Thymus (tissue), 11 donors: ENCODE results near the gene B4GALNT4. TPM values are rescaled to one million over a fixed set of nuclear protein-coding genes. Genes with fewer than 3 reads are reported as not detected.
"Not testable (repeated sequence)": the region's sequence is repeated elsewhere in the genome, so short reads cannot be mapped to it uniquely, and the experiment has no call there.

Experiments used
- DNase-seq, 9 donors: peaks; one replicate each; pipeline ENCODE4 v3.0.0-alpha.2; 2013; ENCODE audit warnings: low spot score in 9 of 9, low read depth in 6 of 9, missing footprints in 1 of 9
- H3K27ac ChIP-seq, 2 donors: one replicate each; pipeline ENCODE4 v1.5.1; 2013; ENCODE audit warnings: control low read depth in 1 of 2, low read depth in 1 of 2, low read length in 1 of 2, mild to moderate bottlenecking in 1 of 2, moderate library complexity in 1 of 2
- H3K27me3 ChIP-seq, 2 donors: one replicate each; pipeline ENCODE4 v1.5.1; 2013; ENCODE audit warnings: low read length in 1 of 2; ENCODE audit not compliant: control insufficient read depth in 2 of 2, insufficient read depth in 1 of 2
- H3K36me3 ChIP-seq, 2 donors: one replicate each; pipeline ENCODE4 v1.5.1; 2013; ENCODE audit warnings: low read length in 1 of 2, mild to moderate bottlenecking in 1 of 2, moderate library complexity in 1 of 2; ENCODE audit not compliant: control insufficient read depth in 2 of 2, insufficient read depth in 2 of 2
- H3K4me1 ChIP-seq, 2 donors: one replicate each; pipeline ENCODE4 v1.5.1; 2013; ENCODE audit warnings: low read length in 2 of 2; ENCODE audit not compliant: control insufficient read depth in 2 of 2, insufficient read depth in 2 of 2
- H3K4me3 ChIP-seq, 2 donors: one replicate each; pipeline ENCODE4 v1.5.1; 2013; ENCODE audit warnings: low read length in 2 of 2, control low read depth in 1 of 2, mild to moderate bottlenecking in 1 of 2
- H3K9me3 ChIP-seq, 2 donors: one replicate each; pipeline ENCODE4 v1.5.1; 2013; ENCODE audit warnings: low read length in 1 of 2, mild to moderate bottlenecking in 1 of 2; ENCODE audit not compliant: control insufficient read depth in 2 of 2, insufficient read depth in 1 of 2
- WGBS: extraction: QIAGEN DNeasy Blood & Tissue Kit; methylation state at CpG from one replicate; pipeline ENCODE4 v1.1.7; 2013; 5-methylcytosine and 5-hydroxymethylcytosine counted together
- polyA plus RNA-seq: library from polyadenylated mRNA; stranded (reverse); fragments of 200-250 nt; gene quantifications from one replicate; pipeline ENCODE4 v1.2.3, GENCODE V29; 2013
- total RNA-seq: library from RNA; stranded (reverse); fragments of 120-200 nt; gene quantifications from one replicate; pipeline ENCODE4 v1.2.4, GENCODE V29; 2013
- donor health status: healthy.

B4GALNT4 gene
- total and polyA plus RNA-seq, 2 donors = 3.5 to 6.1 TPM

DNA sequence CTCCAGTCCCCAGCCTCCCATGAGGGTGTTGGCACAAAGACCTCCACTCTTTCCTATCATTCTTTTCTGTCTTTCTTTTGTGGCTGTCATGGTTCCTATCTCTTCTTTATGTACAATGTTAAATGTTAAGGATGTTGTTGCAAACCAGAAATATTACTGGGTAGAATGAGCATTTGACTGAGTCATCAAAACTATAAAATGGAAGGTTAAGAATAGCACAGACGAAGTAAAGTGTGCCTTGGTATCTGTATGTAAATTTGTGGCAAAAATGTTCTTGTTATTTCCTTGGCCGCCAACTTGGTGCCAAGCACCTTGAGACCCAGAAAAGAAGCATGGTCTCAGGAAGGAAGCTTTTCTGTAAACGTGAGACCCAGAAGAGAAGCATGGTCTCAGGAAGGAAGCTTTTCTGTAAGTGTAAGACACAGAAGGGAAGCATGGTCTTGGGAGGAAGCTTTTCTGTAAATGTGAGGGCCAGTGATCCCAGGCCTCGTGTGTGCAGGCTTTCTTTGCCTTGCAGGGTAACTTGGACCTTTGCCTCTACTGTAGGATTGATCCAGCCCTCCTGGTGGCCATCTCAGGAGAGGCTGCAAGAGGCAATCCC lies 18.0 kb downstream of the B4GALNT4 start:
- no peak overlapping the region for H3K4me3 ChIP-seq
- no peak overlapping the region for H3K27ac ChIP-seq
- H3K36me3 ChIP-seq = no peaks in the 10 kb centered on the region
- peaks cover 0 to 3% of the 10 kb centered on the region in 2 donors for H3K27me3 ChIP-seq
- H3K4me1 ChIP-seq = peaks cover 0 to 4% of the 10 kb centered on the region in 2 donors
- 51% methylated on average over 4 of the region's 4 CpGs for WGBS
- DNase-seq = no peak
- H3K9me3 ChIP-seq = peaks cover 2 to 17% of the 10 kb centered on the region in 2 donors

DNA sequence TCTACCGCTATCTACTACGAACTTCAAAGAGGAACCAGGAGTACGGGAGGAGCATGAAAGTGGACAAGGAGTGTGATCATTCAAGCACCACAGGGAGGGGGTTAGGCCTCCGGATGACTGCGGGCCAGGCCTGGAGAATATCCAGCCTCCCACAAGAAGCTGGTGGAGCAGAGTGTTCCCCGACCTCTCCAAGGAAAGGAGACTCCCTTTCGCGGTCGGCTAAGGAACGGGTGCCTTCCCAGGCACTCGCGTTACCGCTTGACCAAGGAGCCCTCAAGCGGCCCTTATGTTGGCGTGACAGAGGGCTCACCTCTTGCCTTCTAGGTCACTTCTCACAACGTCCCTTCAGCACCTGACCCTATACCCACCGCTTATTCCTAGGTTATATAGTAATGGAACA lies 20.1 kb downstream of the B4GALNT4 start:
- H3K27ac ChIP-seq, H3K27me3 ChIP-seq, H3K36me3 ChIP-seq, DNase-seq, H3K4me3 ChIP-seq, H3K4me1 ChIP-seq: not testable (repeated sequence)
- peaks cover 2 to 17% of the 10 kb centered on the region in 2 donors for H3K9me3 ChIP-seq
- 90% methylated on average over 17 of the region's 17 CpGs for WGBS

DNA sequence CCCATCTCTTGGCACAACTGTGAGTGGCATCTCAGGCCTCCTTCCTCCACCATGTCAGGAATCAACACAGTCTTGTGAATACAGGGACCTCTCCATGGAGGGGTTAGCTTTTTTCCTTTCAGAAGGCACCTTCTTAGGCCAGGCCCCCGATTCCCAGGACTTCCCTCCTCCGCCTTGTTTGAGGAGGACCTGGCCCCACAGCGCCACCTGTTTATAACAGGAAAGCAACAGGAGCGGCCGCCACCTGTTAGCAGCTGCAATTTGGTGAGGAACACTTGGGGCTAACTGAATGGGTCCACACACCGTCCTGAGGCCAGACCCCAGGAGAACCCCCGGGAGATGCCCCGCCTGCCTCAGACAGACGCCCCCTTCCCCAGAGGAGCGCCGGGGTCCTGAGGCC lies 20.9 kb downstream of the B4GALNT4 start:
- Histone ChIP-seq H3K4me1 (no peaks in the 10 kb centered on the region), H3K9me3 (peaks cover 2 to 17% of the 10 kb centered on the region in 2 donors), H3K36me3 (no peaks in the 10 kb centered on the region), H3K27ac (no peak overlapping the region), H3K27me3 (peaks cover 0 to 4% of the 10 kb centered on the region in 2 donors), H3K4me3 (no peak overlapping the region)
- 87% methylated on average over 8 of the region's 11 CpGs for WGBS
- no peak for DNase-seq

DNA sequence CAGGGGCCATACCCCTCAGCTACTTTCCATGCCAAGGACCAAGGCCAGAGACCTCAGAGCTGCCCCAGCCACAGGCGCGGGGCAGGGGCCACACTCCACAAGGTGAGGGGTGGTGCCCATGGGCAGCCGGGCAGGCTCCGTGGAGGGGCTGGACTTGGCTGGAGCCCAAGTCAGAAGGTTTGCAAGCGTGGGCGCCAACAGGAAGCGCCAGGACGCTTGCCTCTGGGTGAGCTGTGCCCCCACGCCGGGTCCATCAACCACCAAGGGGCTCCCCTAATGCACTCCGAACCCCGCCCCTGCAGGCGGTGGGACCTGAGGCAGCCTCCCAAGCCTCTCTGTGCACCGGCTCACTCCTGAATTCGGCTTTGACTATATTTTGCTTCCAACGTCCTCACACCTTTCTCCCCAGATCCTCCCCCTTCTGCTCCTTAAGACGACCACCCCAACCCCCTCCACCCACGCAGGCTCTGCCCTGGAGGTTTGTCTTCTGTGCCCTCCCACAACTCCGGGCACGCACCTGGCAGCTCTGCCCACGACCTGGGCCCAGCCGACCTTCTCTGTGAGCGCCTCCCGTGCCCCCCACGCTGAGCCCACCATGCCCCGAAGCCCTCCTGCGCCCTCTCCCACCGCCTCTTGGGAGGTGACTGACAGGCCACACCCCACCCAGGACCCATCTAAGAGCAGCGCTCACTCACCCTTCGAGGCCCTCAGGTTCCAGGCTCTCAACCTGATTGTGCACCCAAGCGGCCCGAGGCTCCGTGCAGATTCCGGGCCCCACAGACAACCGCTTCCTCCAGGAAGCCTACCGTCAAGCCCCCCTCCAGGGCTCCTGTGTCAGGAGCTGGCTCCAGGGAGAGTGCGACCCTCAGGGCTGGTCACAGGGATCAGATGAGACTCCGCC lies 22.1 kb downstream of the B4GALNT4 start:
- Histone ChIP-seq H3K9me3 (peaks cover 2 to 7% of the 10 kb centered on the region in 2 donors), H3K4me1 (no peaks in the 10 kb centered on the region), H3K36me3 (no peaks in the 10 kb centered on the region), H3K4me3 (no peak overlapping the region), H3K27ac (no peak overlapping the region), H3K27me3 (peaks cover 6 to 14% of the 10 kb centered on the region in 2 donors)
- DNase-seq = no peak
- 82% methylated on average over 38 of the region's 38 CpGs for WGBS

DNA sequence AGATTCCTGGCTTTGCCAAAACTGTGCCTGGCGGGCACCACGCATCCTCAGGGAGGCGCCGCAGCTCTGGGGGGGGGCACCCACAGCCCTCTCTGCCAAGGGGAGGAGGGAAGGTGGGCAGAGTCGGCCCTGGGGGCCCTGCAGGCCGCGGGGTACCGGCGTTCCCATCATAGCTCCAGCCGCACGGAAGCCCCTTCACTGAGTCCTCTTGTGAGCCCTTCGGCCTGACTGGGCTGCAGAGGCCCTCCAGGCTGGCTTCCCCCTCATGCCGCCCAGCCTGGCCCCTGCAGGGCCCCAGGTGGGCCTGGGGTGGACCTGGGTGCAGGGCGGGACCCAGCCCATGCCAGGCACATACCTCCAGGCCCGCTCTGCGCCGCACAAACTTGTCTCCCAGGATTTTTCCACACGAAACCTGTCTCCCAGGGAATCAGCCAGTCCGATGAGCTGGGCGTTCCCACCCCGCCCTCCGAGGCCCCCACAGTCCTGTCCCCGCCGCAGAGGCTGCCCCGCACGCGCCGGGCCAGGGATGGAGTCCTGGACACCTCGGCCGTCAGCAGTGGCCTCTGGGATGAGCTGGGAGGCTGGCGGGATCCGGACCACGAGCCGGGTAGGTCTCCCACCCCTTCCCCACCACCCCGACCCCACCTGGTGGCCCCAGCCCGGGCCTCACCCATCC lies 22.9 kb downstream of the B4GALNT4 start:
- Histone ChIP-seq H3K27ac (no peak overlapping the region), H3K9me3 (peaks cover 2 to 6% of the 10 kb centered on the region in 2 donors), H3K27me3 (peaks cover 14 to 23% of the 10 kb centered on the region in 2 donors), H3K4me1 (peaks cover 0 to 6% of the 10 kb centered on the region in 2 donors), H3K4me3 (no peak overlapping the region), H3K36me3 (no peaks in the 10 kb centered on the region)
- 98% methylated on average over 36 of the region's 36 CpGs for WGBS
- no peak for DNase-seq

DNA sequence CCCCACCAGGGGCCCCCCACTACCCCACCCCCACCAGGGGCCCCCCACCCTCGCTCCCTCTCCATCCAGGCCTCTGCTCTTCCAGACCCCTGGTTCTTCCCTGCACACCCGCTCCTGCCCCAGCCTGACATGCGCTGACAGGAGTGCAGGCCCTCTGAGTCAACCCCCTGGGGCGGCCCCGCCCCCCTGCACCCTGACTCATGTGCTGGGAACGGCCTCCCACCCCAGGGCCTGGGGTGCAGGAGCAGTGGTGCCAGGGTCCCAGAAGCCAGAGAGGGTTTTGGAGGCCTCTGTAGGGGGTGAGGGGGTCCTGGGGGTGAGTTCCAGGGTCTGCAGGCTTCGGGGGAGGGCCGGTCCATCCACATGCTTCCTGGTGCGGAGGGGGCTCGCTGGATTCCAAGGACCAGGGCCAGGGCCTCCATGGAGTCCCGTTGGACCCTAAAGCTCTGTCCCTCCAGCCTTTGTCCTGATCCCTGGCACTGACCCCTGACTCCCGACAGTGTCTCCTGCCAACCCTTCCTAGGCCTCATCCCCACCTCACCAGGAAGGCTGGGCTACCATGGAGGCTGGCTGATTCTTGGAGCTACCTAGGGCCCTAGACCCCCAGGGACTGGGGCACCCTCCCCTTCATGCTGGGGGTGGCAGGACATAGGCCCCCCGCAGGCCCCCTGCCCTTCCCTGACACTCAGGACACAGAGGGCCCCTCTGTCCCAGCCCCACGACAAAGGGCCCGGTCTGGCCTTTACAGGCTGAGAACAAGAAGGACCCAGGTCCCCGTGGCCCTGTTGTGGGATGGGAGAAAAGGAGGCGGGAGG lies 24.1 kb downstream of the B4GALNT4 start:
- 91% methylated on average over 17 of the region's 17 CpGs for WGBS
- no peak for DNase-seq
- peak overlapping the region; percentile 11 to 68 for H3K27ac ChIP-seq
- no peaks in the 10 kb centered on the region for H3K36me3 ChIP-seq
- peaks cover 19 to 26% of the 10 kb centered on the region in 2 donors for H3K27me3 ChIP-seq
- peaks cover 0 to 6% of the 10 kb centered on the region in 2 donors for H3K4me1 ChIP-seq
- no peak overlapping the region for H3K4me3 ChIP-seq
- H3K9me3 ChIP-seq = peaks cover 2 to 11% of the 10 kb centered on the region in 2 donors

DNA sequence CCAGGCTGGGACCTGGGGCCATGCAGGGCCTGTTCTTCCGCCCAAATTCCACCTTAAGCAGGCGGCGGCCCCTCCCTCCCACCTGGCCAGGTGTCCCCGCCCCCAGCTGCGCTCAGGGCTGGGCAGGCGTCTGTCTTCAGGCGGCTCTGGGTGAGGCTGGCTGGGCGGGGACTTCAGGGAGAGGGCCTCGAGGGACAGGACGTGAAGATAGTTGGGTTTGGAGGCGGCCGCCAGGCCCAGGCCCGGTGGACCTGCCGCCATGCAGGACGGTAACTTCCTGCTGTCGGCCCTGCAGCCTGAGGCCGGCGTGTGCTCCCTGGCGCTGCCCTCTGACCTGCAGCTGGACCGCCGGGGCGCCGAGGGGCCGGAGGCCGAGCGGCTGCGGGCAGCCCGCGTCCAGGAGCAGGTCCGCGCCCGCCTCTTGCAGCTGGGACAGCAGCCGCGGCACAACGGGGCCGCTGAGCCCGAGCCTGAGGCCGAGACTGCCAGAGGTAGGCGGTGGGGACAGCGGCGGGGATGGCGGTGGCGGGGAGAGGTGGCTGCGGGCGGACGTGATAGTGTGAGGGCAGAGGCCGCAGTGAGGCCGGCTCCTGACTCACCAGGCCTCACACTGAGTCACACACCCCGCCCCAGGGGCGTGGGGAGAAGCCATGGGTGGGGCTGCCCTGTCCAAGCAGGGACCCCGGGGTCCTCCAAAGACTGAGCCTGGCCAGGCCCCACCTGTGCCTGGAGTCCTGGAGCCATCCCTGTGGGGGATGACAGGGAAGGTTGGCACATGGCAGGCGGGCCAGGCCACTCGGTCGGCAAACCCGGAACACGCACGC lies 24.9 kb downstream of the B4GALNT4 start, which contains the start of gene PKP3:
PKP3 (plus strand) TSS at position 176 of the 824 bp plus-strand sequence; CDS start at position 260, 84 bp downstream.
- DNase-seq = no peak
- WGBS = 92% methylated on average over 57 of the region's 57 CpGs

More for the DNA sequence above, 24.9 kb downstream of the B4GALNT4 start, which contains the start of gene PKP3:
- H3K4me3 ChIP-seq = peak within 1 kb of the TSS in 1 of 2 donors; percentile 14
- peaks cover 3 to 11% of the 10 kb centered on the region in 2 donors for H3K9me3 ChIP-seq
- peak within 1 kb of the TSS; percentile 11 to 68 for H3K27ac ChIP-seq
- H3K4me1 ChIP-seq = peaks cover 0 to 6% of the 10 kb centered on the region in 2 donors
- H3K27me3 ChIP-seq = peaks cover 22 to 30% of the 10 kb centered on the region in 2 donors
- H3K36me3 ChIP-seq = no peaks in the 10 kb centered on the region
